IMR-90 (cell line): ENCODE results near the gene ACAD9.

Source experiments
- BHLHE40 ChIP-seq: fragments of 150-350 bp; IDR thresholded peaks from 2 replicates; pipeline ENCODE4 v1.6.1; 2016; ENCODE audit warnings: mild to moderate bottlenecking, low read depth, low read length
- CEBPB ChIP-seq: IDR thresholded peaks from 2 replicates; pipeline ENCODE4 v1.6.1; 2012; ENCODE audit warnings: low read depth, low read length, improper control_type of control experiment
- NFE2L2 ChIP-seq: fragments of 150-350 bp; IDR thresholded peaks from 2 replicates; pipeline ENCODE4 v1.6.1; 2016; ENCODE audit warnings: low read depth, mild to moderate bottlenecking, low read length
- POLR2A ChIP-seq: IDR thresholded peaks from 2 replicates; pipeline ENCODE4 v1.6.1; 2012; ENCODE audit warnings: mild to moderate bottlenecking, low read depth, low read length
- SMC3 ChIP-seq: fragments of 150-350 bp; IDR thresholded peaks from 2 replicates; pipeline ENCODE4 v1.6.1; 2016; ENCODE audit warnings: low read depth, mild to moderate bottlenecking, antibody characterized with exemption, low read length, moderate library complexity
- TF ChIP-seq, protein P1 (sequence below): conservative IDR thresholded peaks from 2 replicates; pipeline ENCODE4 v1.5.1; 2012; ENCODE audit warnings: mild to moderate bottlenecking, low read depth, low read length, improper control_type of control experiment
- TF ChIP-seq, protein P2 (sequence below): fragments of 150-350 bp; IDR thresholded peaks from 2 replicates; pipeline ENCODE4 v1.6.1; 2016; ENCODE audit warnings: low read depth, mild to moderate bottlenecking, low read length, moderate library complexity, borderline replicate concordance
- TF ChIP-seq, protein P3 (sequence below): fragments of 150-350 bp; IDR thresholded peaks from 2 replicates; pipeline ENCODE4 v1.6.1; 2017; ENCODE audit warnings: mild to moderate bottlenecking, antibody characterized with exemption, low read length, low read depth

DNA sequence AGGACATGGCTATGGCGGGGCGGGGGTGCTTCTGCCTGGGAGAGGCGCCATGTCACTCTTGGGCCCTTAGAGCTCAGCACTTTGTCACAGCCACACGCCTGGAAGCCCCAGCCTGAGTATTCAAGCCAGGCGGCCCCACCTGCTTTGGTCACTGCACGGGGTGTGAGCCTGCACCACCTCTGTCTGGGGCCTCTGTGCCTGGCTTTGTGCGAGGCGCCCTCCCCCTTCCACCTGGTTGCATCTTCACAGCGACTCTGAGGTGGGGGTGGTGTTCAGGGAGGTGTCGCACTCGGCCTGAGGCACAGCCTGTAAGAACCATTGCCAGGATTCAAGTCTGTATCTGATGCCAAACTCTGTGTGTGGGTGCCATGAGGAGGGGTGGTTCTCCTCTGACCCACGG lies 24.1 kb downstream of the ACAD9 start:
- TF ChIP-seq, protein P1, sequence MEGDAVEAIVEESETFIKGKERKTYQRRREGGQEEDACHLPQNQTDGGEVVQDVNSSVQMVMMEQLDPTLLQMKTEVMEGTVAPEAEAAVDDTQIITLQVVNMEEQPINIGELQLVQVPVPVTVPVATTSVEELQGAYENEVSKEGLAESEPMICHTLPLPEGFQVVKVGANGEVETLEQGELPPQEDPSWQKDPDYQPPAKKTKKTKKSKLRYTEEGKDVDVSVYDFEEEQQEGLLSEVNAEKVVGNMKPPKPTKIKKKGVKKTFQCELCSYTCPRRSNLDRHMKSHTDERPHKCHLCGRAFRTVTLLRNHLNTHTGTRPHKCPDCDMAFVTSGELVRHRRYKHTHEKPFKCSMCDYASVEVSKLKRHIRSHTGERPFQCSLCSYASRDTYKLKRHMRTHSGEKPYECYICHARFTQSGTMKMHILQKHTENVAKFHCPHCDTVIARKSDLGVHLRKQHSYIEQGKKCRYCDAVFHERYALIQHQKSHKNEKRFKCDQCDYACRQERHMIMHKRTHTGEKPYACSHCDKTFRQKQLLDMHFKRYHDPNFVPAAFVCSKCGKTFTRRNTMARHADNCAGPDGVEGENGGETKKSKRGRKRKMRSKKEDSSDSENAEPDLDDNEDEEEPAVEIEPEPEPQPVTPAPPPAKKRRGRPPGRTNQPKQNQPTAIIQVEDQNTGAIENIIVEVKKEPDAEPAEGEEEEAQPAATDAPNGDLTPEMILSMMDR, result no peak
- TF ChIP-seq BHLHE40, result no peak
- TF ChIP-seq, protein P2, sequence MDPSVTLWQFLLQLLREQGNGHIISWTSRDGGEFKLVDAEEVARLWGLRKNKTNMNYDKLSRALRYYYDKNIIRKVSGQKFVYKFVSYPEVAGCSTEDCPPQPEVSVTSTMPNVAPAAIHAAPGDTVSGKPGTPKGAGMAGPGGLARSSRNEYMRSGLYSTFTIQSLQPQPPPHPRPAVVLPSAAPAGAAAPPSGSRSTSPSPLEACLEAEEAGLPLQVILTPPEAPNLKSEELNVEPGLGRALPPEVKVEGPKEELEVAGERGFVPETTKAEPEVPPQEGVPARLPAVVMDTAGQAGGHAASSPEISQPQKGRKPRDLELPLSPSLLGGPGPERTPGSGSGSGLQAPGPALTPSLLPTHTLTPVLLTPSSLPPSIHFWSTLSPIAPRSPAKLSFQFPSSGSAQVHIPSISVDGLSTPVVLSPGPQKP, result no peak
- no peak for TF ChIP-seq POLR2A
- TF ChIP-seq, protein P3, sequence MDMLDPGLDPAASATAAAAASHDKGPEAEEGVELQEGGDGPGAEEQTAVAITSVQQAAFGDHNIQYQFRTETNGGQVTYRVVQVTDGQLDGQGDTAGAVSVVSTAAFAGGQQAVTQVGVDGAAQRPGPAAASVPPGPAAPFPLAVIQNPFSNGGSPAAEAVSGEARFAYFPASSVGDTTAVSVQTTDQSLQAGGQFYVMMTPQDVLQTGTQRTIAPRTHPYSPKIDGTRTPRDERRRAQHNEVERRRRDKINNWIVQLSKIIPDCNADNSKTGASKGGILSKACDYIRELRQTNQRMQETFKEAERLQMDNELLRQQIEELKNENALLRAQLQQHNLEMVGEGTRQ, result no peak
- TF ChIP-seq SMC3, result no peak
- TF ChIP-seq NFE2L2, result no peak
- no peak for TF ChIP-seq CEBPB
